ENCODE data around the gene DYNC2I2.

- TF ChIP-seq HCFC1 (IDR thresholded peaks at IDR 0.05; ENCODE audit: low read length) (no peak), ATF3 (IDR thresholded peaks at IDR 0.05; ENCODE audit: borderline replicate concordance, extremely low read depth, low read depth, low read length) (no peak), DPF2 (IDR thresholded peaks at IDR 0.05) (no peak), POLR2A (IDR thresholded peaks at IDR 0.05; ENCODE audit: low read depth, low read length) (no peak), NBN (IDR thresholded peaks at IDR 0.05) (no peak), TCF12 (IDR thresholded peaks at IDR 0.05; ENCODE audit: low read depth, low read length) (no peak), PRDM15 (CRISPR knock-in tag; IDR thresholded peaks at IDR 0.05) (no peak), PBX3 (IDR thresholded peaks at IDR 0.05; ENCODE audit: insufficient replicate concordance, low read depth, low read length) (no peak), TCF7 (IDR thresholded peaks at IDR 0.05; ENCODE audit: borderline replicate concordance) (no peak), SMC3 (IDR thresholded peaks at IDR 0.05; ENCODE audit: borderline replicate concordance, low read length) (no peak), NFYA (IDR thresholded peaks at IDR 0.05; ENCODE audit: borderline replicate concordance, low read depth, low read length) (no peak), ATF2 (IDR thresholded peaks at IDR 0.05; ENCODE audit: low read length) (no peak), NFYB (IDR thresholded peaks at IDR 0.05; ENCODE audit: insufficient read depth, low read depth, low read length) (no peak), CHD2 (IDR thresholded peaks at IDR 0.05; ENCODE audit: borderline replicate concordance, low read depth, low read length) (no peak)
Observed at GRCh38 chr9:128703616-128704355, 47.1 kb upstream of the DYNC2I2 start.

All from GM12878 (cell line).